GM12878 (cell line): ENCODE measurements around the gene RIMBP2. TPM values are rescaled to one million over a fixed set of nuclear protein-coding genes. Genes with fewer than 3 reads are reported as not detected.

Experiments
- ATAC-seq: fragments of 200-7000 bp; cut with Tn5 transposase; 3 replicates; pipeline ENCODE4 v1.9.1; 2020; ENCODE audit warnings: mild to moderate bottlenecking, moderate library complexity
- BruUV-seq: library from RNA; stranded (reverse); fragments of 400-500 nt; replicated peaks from 2 replicates; lab custom pipeline; 2021; lab: Mats Ljungman, UMichigan
- CTCF ChIA-PET: fragments of 300-600 bp; sonication (Branson Sonifier 250); formaldehyde crosslinking; extraction: SDS; loops from one replicate; lab custom pipeline; 2021; ENCODE audit warnings: inconsistent platforms; lab: Yijun Ruan, JAX
- POLR2A ChIA-PET: fragments of 350-600 bp; formaldehyde crosslinking; extraction: SDS; loops from one replicate; lab custom pipeline; 2021; ENCODE audit warnings: inconsistent platforms; lab: Charles Lee
- RAD21 ChIA-PET: fragments of 300-600 bp; sonication (Branson Sonifier 250); formaldehyde crosslinking; loops from one replicate; lab custom pipeline; 2023; ENCODE audit warnings: antibody characterized with exemption; ENCODE audit not compliant: unreplicated experiment; lab: Charles Lee
- SMC1A ChIA-PET: fragments of 300-600 bp; sonication (Branson Sonifier 250); formaldehyde crosslinking; loops from one replicate; lab custom pipeline; 2023; ENCODE audit not compliant: unreplicated experiment, uncharacterized antibody; lab: Charles Lee
- DNase-seq: peaks from one replicate; pipeline ENCODE4 v3.0.0-alpha.2; 2011; ENCODE audit warnings: low read depth, low spot score
- FAIRE-seq: peaks from 3 replicates; lab custom pipeline; 2011; peaks lifted over from hg19 to GRCh38; lab: Jason Lieb, UNC
- H2AFZ ChIP-seq: 2 replicates; pipeline ENCODE4 v1.6.0; 2011; ENCODE audit warnings: low read depth, low read length, control low read depth; ENCODE audit not compliant: control insufficient read depth
- H3K27ac ChIP-seq: 2 replicates; pipeline ENCODE4 v1.5.1; 2011; ENCODE audit warnings: control low read depth; ENCODE audit not compliant: control insufficient read depth, insufficient read depth
- H3K27me3 ChIP-seq, 2 experiments: replicated peaks in 1 of 2; 2 replicates each; pipeline versions ENCODE4 v1.6.0 to v1.6.1; 2011; ENCODE audit warnings: low read length in 1 of 2; ENCODE audit not compliant: control insufficient read depth in 2 of 2, insufficient read depth in 2 of 2
- H3K36me3 ChIP-seq, 2 experiments: 2 replicates each; pipeline ENCODE4 v1.5.1; 2011; ENCODE audit warnings: low read length in 1 of 2; ENCODE audit not compliant: control insufficient read depth in 2 of 2, insufficient read depth in 2 of 2
- H3K4me1 ChIP-seq: 2 replicates; pipeline ENCODE4 v1.6.1; 2011; ENCODE audit warnings: mild to moderate bottlenecking, low read length, moderate library complexity, mixed read lengths; ENCODE audit not compliant: control insufficient read depth, insufficient read depth
- H3K4me2 ChIP-seq: 2 replicates; pipeline ENCODE4 v1.6.0; 2011; ENCODE audit warnings: control low read depth; ENCODE audit not compliant: control insufficient read depth, insufficient read depth
- H3K4me3 ChIP-seq: fragments of 200-600 bp; sonication (generic); 2 replicates; pipeline ENCODE4 v1.5.1; 2016
- H3K79me2 ChIP-seq: 2 replicates; pipeline ENCODE4 v1.6.0; 2011; ENCODE audit warnings: low read length; ENCODE audit not compliant: control insufficient read depth, insufficient read depth
- H3K9ac ChIP-seq: 2 replicates; pipeline ENCODE4 v1.8.0; 2011; ENCODE audit warnings: low read length, control low read depth, mixed read lengths; ENCODE audit not compliant: control insufficient read depth, insufficient read depth
- H3K9me3 ChIP-seq: replicated peaks from 3 replicates; pipeline ENCODE4 v1.5.1; 2011; ENCODE audit warnings: mild to moderate bottlenecking, low read length; ENCODE audit not compliant: control insufficient read depth, insufficient read depth
- H4K20me1 ChIP-seq: 2 replicates; pipeline ENCODE4 v1.6.0; 2011; ENCODE audit not compliant: control insufficient read depth, insufficient read depth
- BACH1 ChIP-seq: fragments of 450-650 bp; IDR thresholded peaks from 2 replicates; pipeline ENCODE4 v1.6.1; 2017; ENCODE audit warnings: mild to moderate bottlenecking, borderline replicate concordance
- CREM ChIP-seq: IDR thresholded peaks from 2 replicates; pipeline ENCODE4 v1.6.1; 2014; ENCODE audit warnings: antibody characterized with exemption, low read depth
- EGR1 ChIP-seq, 2 experiments: IDR thresholded peaks; 1 replicate in 1 of 2; 2 replicates in 1 of 2; pipeline ENCODE4 v1.6.1; 2011 to 2012; ENCODE audit warnings: low read depth in 2 of 2, low read length in 2 of 2, borderline replicate concordance in 1 of 2, mild to moderate bottlenecking in 1 of 2, moderate library complexity in 1 of 2
- FOXM1 ChIP-seq: IDR thresholded peaks from 2 replicates; pipeline ENCODE4 v1.6.1; 2012; ENCODE audit warnings: low read depth, mild to moderate bottlenecking, inconsistent platforms, low read length, moderate library complexity
- NFXL1 ChIP-seq: fragments of 450-650 bp; IDR thresholded peaks from 2 replicates; pipeline ENCODE4 v1.6.1; 2017; ENCODE audit warnings: antibody characterized with exemption, mild to moderate bottlenecking, borderline replicate concordance
- NFYB ChIP-seq: IDR thresholded peaks from 2 replicates; pipeline ENCODE4 v1.6.1; 2011; ENCODE audit warnings: low read depth, mild to moderate bottlenecking, low read length, improper control_type of control experiment, moderate library complexity; ENCODE audit not compliant: insufficient read depth
- NRF1 ChIP-seq: conservative IDR thresholded peaks from 2 replicates; pipeline ENCODE4 v1.6.1; 2011; ENCODE audit warnings: mild to moderate bottlenecking, low read depth, low read length, improper control_type of control experiment
- PAX8 ChIP-seq: fragments of 450-650 bp; IDR thresholded peaks from 2 replicates; pipeline ENCODE4 v1.6.1; 2017; ENCODE audit warnings: mild to moderate bottlenecking, moderate library complexity
- POLR2AphosphoS2 ChIP-seq: IDR thresholded peaks from 2 replicates; pipeline ENCODE4 v1.6.1; 2011; ENCODE audit warnings: low read depth, mild to moderate bottlenecking, low read length, improper control_type of control experiment, moderate library complexity
- SMC3 ChIP-seq: IDR thresholded peaks from 2 replicates; pipeline ENCODE4 v1.6.1; 2011; ENCODE audit warnings: low read length, improper control_type of control experiment, borderline replicate concordance
- SUZ12 ChIP-seq: fragments of 200-600 bp; sonication (generic); IDR thresholded peaks from one replicate; pipeline ENCODE4 v1.6.1; 2018; ENCODE audit warnings: antibody characterized with exemption, mild to moderate bottlenecking; ENCODE audit not compliant: unreplicated experiment
- ZBTB33 ChIP-seq: fragments of 450-650 bp; IDR thresholded peaks from 2 replicates; pipeline ENCODE4 v1.6.1; 2017; ENCODE audit warnings: mild to moderate bottlenecking
- ZSCAN29 ChIP-seq: fragments of 450-650 bp; IDR thresholded peaks from 2 replicates; pipeline ENCODE4 v1.6.1; 2017; ENCODE audit warnings: mild to moderate bottlenecking, moderate library complexity
- WGBS: methylation state at CpG from one replicate; pipeline ENCODE4 v1.1.6; 2016; ENCODE audit warnings: low lambda C conversion rate; ENCODE audit not compliant: insufficient replicate concordance, insufficient coverage; ENCODE audit errors: missing lambda C conversion rate; 5-methylcytosine and 5-hydroxymethylcytosine counted together
- in situ Hi-C: fragments of 300-500 bp; cut with MboI; formaldehyde crosslinking; loops from 9 replicates; pipeline ENCODE4 v1.14.3; 2018; ENCODE audit warnings: mixed read lengths
- intact Hi-C: fragments of 100-400 bp; cut with micrococcal nuclease; formaldehyde crosslinking; loops from one replicate; pipeline ENCODE4 v1.14.2; 2022; ENCODE audit not compliant: unreplicated experiment
- polyA plus RNA-seq, 11 experiments: library from polyadenylated mRNA; depleted of rRNA in 4 of 11; unstranded in 6 of 11; stranded (reverse) in 5 of 11; fragments of >200 nt; fragmentation: Nextera tagmentation in 4 of 11; fragmentation: Illumina TruSeq in 1 of 11; extraction: Ambion mirVana in 4 of 11; extraction: Trizol in 1 of 11; gene quantifications; 1 replicate in 1 of 11; 2 replicates in 10 of 11; pipeline versions ENCODE4 v1.2.1 to v1.2.3, GENCODE V29; 2011 to 2016; ENCODE audit warnings: inconsistent platforms in 2 of 11, missing spikeins in 2 of 11, low read depth in 1 of 11
- total RNA-seq, 4 experiments: library from RNA; depleted of rRNA in 3 of 4; stranded (reverse); fragments of >200 nt in 3 of 4; fragmentation: Illumina TruSeq in 1 of 4; extraction: Trizol in 1 of 4; gene quantifications; 2 replicates each; pipeline versions ENCODE4 v1.2.1 to v1.2.3, GENCODE V29; 2013 to 2021
- TF ChIP-seq, protein P1 (sequence below): fragments of 450-650 bp; conservative IDR thresholded peaks from 2 replicates; pipeline ENCODE4 v1.6.1; 2017; ENCODE audit warnings: mild to moderate bottlenecking, moderate library complexity
- TF ChIP-seq, protein P2 (sequence below): fragments of 450-650 bp; IDR thresholded peaks from 2 replicates; pipeline ENCODE4 v1.6.1; 2017; ENCODE audit warnings: mild to moderate bottlenecking, moderate library complexity

Gene RIMBP2
- total and polyA plus RNA-seq, 10 of the 15 experiments (the other 5 are each of a cell fraction or from before 2014, with no cell fraction given): 0.04 to 2.9 (median 0.07) TPM; not detected in 1

DNA sequence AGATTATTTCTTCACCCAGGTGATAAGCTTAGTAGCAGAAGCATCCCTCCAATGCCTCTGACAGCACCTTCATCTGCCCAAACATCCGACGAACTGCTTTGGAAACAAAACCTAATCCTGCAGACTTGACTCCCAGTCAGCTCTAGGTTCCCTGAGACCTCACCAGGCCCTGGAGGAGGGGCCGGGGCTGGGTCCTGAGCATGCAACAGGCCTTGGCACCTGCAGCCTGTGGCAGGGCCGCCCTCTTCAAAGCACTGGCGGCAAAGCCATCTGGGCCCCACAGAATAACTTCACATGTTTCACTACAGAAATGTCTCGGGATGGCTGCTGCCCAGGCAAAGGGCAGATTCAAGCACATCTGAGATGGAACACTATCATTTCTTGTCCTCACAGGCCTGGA, 245.1 kb downstream of the RIMBP2 start (continued):
- TF ChIP-seq, protein P1, sequence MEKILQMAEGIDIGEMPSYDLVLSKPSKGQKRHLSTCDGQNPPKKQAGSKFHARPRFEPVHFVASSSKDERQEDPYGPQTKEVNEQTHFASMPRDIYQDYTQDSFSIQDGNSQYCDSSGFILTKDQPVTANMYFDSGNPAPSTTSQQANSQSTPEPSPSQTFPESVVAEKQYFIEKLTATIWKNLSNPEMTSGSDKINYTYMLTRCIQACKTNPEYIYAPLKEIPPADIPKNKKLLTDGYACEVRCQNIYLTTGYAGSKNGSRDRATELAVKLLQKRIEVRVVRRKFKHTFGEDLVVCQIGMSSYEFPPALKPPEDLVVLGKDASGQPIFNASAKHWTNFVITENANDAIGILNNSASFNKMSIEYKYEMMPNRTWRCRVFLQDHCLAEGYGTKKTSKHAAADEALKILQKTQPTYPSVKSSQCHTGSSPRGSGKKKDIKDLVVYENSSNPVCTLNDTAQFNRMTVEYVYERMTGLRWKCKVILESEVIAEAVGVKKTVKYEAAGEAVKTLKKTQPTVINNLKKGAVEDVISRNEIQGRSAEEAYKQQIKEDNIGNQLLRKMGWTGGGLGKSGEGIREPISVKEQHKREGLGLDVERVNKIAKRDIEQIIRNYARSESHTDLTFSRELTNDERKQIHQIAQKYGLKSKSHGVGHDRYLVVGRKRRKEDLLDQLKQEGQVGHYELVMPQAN: no peak
- no peak for TF ChIP-seq FOXM1
- TF ChIP-seq NFXL1: no peak

DNA sequence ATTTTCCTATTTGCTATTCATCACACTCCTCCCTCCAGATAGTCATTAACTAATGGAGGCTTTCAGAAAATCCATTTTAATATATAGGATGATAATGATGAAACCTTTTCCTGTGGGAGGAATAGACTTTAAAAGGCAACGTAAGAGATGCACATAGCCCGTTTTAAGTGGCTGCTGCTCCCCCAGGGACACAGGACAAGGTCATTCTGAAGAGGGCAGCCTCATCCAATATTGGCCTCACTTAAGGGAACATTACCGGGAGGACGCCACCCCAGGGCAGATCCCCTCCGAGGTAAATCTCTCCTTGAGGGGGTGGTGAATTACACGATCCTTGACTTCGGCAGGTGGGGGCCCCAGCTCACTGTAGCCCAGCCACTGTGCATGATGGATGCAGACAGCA, 246.5 kb downstream of the RIMBP2 start:
- no TSS peak for BruUV-seq
- no peak for ATAC-seq
- DNase-seq: no peak
- intact Hi-C loops (no loop called here), in situ Hi-C loops (no loop called here)
- CTCF ChIA-PET: no interaction called here
- no peaks in the 10 kb centered on the region for H3K27me3 ChIP-seq
- no peak overlapping the region for H3K4me3 ChIP-seq
- H3K79me2 ChIP-seq: no peaks in the 10 kb centered on the region
- H3K4me1 ChIP-seq: no peaks in the 10 kb centered on the region
- SMC1A ChIA-PET: no interaction called here
- no peak overlapping the region for H2AFZ ChIP-seq
- H3K36me3 ChIP-seq: no peaks in the 10 kb centered on the region
- no peak for FAIRE-seq
- no peak overlapping the region for H3K4me2 ChIP-seq
- RAD21 ChIA-PET: no interaction called here
- H4K20me1 ChIP-seq: no peaks in the 10 kb centered on the region
- POLR2A ChIA-PET: no interaction called here
- no peak overlapping the region for H3K27ac ChIP-seq
- H3K9me3 ChIP-seq: no peaks in the 10 kb centered on the region; the same call in 1 of the 3 replicates
- WGBS: 61% methylated on average over 7 of the region's 7 CpGs
- H3K9ac ChIP-seq: no peak overlapping the region
- no peak for TF ChIP-seq SMC3
- no peak for TF ChIP-seq NRF1
- no peak for TF ChIP-seq SUZ12
- TF ChIP-seq POLR2AphosphoS2: no peak
- TF ChIP-seq ZBTB33: no peak
- no peak for TF ChIP-seq EGR1 (IDR thresholded peaks at IDR 0.05; ENCODE audit: borderline replicate concordance in 1 of 2, low read depth in 2 of 2, low read length in 2 of 2)
- TF ChIP-seq CREM: no peak
- TF ChIP-seq, protein P2, sequence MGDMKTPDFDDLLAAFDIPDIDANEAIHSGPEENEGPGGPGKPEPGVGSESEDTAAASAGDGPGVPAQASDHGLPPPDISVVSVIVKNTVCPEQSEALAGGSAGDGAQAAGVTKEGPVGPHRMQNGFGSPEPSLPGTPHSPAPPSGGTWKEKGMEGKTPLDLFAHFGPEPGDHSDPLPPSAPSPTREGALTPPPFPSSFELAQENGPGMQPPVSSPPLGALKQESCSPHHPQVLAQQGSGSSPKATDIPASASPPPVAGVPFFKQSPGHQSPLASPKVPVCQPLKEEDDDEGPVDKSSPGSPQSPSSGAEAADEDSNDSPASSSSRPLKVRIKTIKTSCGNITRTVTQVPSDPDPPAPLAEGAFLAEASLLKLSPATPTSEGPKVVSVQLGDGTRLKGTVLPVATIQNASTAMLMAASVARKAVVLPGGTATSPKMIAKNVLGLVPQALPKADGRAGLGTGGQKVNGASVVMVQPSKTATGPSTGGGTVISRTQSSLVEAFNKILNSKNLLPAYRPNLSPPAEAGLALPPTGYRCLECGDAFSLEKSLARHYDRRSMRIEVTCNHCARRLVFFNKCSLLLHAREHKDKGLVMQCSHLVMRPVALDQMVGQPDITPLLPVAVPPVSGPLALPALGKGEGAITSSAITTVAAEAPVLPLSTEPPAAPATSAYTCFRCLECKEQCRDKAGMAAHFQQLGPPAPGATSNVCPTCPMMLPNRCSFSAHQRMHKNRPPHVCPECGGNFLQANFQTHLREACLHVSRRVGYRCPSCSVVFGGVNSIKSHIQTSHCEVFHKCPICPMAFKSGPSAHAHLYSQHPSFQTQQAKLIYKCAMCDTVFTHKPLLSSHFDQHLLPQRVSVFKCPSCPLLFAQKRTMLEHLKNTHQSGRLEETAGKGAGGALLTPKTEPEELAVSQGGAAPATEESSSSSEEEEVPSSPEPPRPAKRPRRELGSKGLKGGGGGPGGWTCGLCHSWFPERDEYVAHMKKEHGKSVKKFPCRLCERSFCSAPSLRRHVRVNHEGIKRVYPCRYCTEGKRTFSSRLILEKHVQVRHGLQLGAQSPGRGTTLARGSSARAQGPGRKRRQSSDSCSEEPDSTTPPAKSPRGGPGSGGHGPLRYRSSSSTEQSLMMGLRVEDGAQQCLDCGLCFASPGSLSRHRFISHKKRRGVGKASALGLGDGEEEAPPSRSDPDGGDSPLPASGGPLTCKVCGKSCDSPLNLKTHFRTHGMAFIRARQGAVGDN: no peak
- no peak for TF ChIP-seq PAX8
- no peak for TF ChIP-seq BACH1
- TF ChIP-seq NFYB: no peak
- TF ChIP-seq ZSCAN29: no peak
